ENCODE results near the gene PPFIA3.
"Not testable (repeated sequence)": the region's sequence is repeated elsewhere in the genome, so short reads cannot be mapped to it uniquely, and the experiment has no call there.

Gene PPFIA3

GRCh38 chr19:49150106-49150943, 31.0 kb downstream of the PPFIA3 start:
- DNase-seq, result peak; percentile 31

GRCh38 chr19:49150944-49151243, 31.6 kb downstream of the PPFIA3 start:
- no peak for DNase-seq

GRCh38 chr19:49151267-49152118, 32.1 kb downstream of the PPFIA3 start:
- peak; percentile 16 for DNase-seq

- DNase-seq, result no peak
Observed at GRCh38 chr19:49152119-49152550, 32.8 kb downstream of the PPFIA3 start.

GRCh38 chr19:49153167-49153809, 33.9 kb downstream of the PPFIA3 start:
- no peak for DNase-seq

- no peak for DNase-seq
Observed at GRCh38 chr19:49154279-49154678, 34.9 kb downstream of the PPFIA3 start.

- DNase-seq, result no peak
Observed at GRCh38 chr19:49155005-49155819, 35.9 kb downstream of the PPFIA3 start, which contains the start of gene HRC. TSS of gene HRC (minus strand) at chr19:49155396. CDS start at chr19:49155237, 159 bp downstream.

GRCh38 chr19:49155820-49156346, 36.5 kb downstream of the PPFIA3 start:
- no peak for DNase-seq

GRCh38 chr19:49157445-49158224, 38.3 kb downstream of the PPFIA3 start, which contains the start of gene TRPM4:
TSS of gene TRPM4 (plus strand) at chr19:49157792. CDS start at chr19:49157867, 75 bp downstream.
- DNase-seq, result peak; percentile 41

GRCh38 chr19:49160450-49161189, 41.3 kb downstream of the PPFIA3 start:
- no peak for DNase-seq

GRCh38 chr19:49161987-49162386, 42.6 kb downstream of the PPFIA3 start:
- no peak for DNase-seq

GRCh38 chr19:49165111-49165750, 45.9 kb downstream of the PPFIA3 start:
- DNase-seq, result no peak

GRCh38 chr19:49165865-49166301, 46.5 kb downstream of the PPFIA3 start:
- no peak for DNase-seq

GRCh38 chr19:49167857-49168409, 48.6 kb downstream of the PPFIA3 start:
- DNase-seq, result no peak

GRCh38 chr19:49168421-49168820, 49.1 kb downstream of the PPFIA3 start:
- no peak for DNase-seq

GRCh38 chr19:49173198-49173597, 53.9 kb downstream of the PPFIA3 start:
- DNase-seq, result no peak

GRCh38 chr19:49180659-49181058, 61.3 kb downstream of the PPFIA3 start:
- no peak for DNase-seq

- DNase-seq, result not testable (repeated sequence)
Observed at GRCh38 chr19:49182010-49182847, 62.9 kb downstream of the PPFIA3 start.
